ENCODE data around the gene IFRD1.
A peak's percentile ranks its signal among the peaks of the same experiment; 100 is the strongest.

The IFRD1 gene

DNA sequence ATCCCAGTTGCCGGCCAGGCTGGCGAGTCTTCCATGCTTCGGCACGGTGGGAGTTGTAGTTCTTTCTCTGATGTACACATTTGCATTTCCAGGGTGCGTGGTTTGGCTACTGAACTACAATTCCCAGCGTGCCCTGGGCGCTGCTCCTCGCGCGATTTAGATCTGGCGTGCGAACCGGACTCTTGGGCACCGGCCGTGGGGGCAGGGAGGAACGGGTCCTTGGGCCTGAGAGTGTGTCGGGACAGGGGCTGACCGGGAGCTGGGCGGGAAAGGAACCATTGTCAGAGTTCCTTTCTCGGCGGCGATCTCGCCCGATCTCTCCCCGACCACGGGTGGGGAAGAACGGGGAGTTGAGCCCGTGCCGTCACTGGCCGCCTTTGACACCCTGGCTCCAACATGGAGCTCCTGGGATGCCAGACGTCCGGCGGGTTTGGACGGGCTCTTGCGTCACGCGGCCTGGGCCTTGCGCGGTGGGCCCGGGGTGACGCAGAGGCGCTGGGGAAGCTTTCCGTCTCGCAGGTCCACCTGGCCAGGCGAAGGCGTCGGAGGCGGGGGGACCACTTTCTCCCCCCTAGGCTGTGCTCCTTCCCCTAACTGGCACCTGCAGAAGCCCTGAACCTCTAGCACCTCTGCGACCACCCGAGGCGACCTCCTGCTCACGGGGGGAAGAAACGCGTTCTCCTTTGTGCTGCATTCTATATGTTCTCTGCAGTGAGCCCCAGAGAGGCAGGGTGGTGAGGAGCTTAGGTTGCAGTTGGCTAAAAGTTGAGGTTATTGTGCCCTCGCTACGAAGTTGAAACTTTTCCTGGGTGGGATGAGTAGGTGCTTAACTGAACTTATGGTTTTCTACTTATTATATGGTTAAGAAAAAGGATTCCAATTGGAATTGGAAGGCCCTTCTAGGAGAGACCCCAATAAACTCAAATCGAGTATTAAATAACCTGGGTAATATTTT is 824 bp downstream of the IFRD1 start (continued):
- TF ChIP-seq ZNF24 (tag by site-specific recombination; IDR thresholded peaks at IDR 0.05) = peak; percentile 20; the same call in 1 of the 2 replicates
- TF ChIP-seq, protein P1, sequence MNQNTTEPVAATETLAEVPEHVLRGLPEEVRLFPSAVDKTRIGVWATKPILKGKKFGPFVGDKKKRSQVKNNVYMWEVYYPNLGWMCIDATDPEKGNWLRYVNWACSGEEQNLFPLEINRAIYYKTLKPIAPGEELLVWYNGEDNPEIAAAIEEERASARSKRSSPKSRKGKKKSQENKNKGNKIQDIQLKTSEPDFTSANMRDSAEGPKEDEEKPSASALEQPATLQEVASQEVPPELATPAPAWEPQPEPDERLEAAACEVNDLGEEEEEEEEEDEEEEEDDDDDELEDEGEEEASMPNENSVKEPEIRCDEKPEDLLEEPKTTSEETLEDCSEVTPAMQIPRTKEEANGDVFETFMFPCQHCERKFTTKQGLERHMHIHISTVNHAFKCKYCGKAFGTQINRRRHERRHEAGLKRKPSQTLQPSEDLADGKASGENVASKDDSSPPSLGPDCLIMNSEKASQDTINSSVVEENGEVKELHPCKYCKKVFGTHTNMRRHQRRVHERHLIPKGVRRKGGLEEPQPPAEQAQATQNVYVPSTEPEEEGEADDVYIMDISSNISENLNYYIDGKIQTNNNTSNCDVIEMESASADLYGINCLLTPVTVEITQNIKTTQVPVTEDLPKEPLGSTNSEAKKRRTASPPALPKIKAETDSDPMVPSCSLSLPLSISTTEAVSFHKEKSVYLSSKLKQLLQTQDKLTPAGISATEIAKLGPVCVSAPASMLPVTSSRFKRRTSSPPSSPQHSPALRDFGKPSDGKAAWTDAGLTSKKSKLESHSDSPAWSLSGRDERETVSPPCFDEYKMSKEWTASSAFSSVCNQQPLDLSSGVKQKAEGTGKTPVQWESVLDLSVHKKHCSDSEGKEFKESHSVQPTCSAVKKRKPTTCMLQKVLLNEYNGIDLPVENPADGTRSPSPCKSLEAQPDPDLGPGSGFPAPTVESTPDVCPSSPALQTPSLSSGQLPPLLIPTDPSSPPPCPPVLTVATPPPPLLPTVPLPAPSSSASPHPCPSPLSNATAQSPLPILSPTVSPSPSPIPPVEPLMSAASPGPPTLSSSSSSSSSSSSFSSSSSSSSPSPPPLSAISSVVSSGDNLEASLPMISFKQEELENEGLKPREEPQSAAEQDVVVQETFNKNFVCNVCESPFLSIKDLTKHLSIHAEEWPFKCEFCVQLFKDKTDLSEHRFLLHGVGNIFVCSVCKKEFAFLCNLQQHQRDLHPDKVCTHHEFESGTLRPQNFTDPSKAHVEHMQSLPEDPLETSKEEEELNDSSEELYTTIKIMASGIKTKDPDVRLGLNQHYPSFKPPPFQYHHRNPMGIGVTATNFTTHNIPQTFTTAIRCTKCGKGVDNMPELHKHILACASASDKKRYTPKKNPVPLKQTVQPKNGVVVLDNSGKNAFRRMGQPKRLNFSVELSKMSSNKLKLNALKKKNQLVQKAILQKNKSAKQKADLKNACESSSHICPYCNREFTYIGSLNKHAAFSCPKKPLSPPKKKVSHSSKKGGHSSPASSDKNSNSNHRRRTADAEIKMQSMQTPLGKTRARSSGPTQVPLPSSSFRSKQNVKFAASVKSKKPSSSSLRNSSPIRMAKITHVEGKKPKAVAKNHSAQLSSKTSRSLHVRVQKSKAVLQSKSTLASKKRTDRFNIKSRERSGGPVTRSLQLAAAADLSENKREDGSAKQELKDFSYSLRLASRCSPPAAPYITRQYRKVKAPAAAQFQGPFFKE (tag by site-specific recombination; IDR thresholded peaks at IDR 0.05; ENCODE audit: borderline replicate concordance) = peak; percentile 82; the same call in 1 of the 2 replicates
- TF ChIP-seq, protein P2, sequence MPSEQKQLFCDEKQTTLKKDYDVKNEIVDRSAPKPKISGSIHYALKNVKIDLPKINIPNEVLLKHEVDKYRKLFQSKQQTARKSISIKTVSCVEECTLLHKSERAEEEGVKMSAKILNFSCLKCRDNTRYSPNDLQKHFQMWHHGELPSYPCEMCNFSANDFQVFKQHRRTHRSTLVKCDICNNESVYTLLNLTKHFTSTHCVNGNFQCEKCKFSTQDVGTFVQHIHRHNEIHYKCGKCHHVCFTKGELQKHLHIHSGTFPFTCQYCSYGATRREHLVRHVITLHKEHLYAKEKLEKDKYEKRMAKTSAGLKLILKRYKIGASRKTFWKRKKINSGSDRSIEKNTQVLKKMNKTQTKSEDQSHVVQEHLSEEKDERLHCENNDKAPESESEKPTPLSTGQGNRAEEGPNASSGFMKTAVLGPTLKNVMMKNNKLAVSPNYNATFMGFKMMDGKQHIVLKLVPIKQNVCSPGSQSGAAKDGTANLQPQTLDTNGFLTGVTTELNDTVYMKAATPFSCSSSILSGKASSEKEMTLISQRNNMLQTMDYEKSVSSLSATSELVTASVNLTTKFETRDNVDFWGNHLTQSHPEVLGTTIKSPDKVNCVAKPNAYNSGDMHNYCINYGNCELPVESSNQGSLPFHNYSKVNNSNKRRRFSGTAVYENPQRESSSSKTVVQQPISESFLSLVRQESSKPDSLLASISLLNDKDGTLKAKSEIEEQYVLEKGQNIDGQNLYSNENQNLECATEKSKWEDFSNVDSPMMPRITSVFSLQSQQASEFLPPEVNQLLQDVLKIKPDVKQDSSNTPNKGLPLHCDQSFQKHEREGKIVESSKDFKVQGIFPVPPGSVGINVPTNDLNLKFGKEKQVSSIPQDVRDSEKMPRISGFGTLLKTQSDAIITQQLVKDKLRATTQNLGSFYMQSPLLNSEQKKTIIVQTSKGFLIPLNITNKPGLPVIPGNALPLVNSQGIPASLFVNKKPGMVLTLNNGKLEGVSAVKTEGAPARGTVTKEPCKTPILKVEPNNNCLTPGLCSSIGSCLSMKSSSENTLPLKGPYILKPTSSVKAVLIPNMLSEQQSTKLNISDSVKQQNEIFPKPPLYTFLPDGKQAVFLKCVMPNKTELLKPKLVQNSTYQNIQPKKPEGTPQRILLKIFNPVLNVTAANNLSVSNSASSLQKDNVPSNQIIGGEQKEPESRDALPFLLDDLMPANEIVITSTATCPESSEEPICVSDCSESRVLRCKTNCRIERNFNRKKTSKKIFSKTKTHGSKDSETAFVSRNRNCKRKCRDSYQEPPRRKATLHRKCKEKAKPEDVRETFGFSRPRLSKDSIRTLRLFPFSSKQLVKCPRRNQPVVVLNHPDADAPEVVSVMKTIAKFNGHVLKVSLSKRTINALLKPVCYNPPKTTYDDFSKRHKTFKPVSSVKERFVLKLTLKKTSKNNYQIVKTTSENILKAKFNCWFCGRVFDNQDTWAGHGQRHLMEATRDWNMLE (tag by site-specific recombination; conservative IDR thresholded peaks at IDR 0.05; ENCODE audit: low read depth) = peak; percentile 22; the same call in 1 of the 2 replicates
- TF ChIP-seq, protein P3, sequence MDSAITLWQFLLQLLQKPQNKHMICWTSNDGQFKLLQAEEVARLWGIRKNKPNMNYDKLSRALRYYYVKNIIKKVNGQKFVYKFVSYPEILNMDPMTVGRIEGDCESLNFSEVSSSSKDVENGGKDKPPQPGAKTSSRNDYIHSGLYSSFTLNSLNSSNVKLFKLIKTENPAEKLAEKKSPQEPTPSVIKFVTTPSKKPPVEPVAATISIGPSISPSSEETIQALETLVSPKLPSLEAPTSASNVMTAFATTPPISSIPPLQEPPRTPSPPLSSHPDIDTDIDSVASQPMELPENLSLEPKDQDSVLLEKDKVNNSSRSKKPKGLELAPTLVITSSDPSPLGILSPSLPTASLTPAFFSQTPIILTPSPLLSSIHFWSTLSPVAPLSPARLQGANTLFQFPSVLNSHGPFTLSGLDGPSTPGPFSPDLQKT (IDR thresholded peaks at IDR 0.05; ENCODE audit: borderline replicate concordance, low read depth, low read length) = no peak
- peak; percentile 82 for TF ChIP-seq BCL11B (tag by site-specific recombination; IDR thresholded peaks at IDR 0.05; ENCODE audit: low read depth)
- peak; percentile 79 for TF ChIP-seq YY2 (tag by site-specific recombination; IDR thresholded peaks at IDR 0.05)
- TF ChIP-seq ZNF391 (tag by site-specific recombination; IDR thresholded peaks at IDR 0.05; ENCODE audit: borderline replicate concordance, low read depth) = peak; percentile 82; the same call in 1 of the 2 replicates
- peak; percentile 73 for TF ChIP-seq YY1 (tag by site-specific recombination; IDR thresholded peaks at IDR 0.05)
- TF ChIP-seq, protein P4, sequence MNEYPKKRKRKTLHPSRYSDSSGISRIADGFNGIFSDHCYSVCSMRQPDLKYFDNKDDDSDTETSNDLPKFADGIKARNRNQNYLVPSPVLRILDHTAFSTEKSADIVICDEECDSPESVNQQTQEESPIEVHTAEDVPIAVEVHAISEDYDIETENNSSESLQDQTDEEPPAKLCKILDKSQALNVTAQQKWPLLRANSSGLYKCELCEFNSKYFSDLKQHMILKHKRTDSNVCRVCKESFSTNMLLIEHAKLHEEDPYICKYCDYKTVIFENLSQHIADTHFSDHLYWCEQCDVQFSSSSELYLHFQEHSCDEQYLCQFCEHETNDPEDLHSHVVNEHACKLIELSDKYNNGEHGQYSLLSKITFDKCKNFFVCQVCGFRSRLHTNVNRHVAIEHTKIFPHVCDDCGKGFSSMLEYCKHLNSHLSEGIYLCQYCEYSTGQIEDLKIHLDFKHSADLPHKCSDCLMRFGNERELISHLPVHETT (tag by site-specific recombination; IDR thresholded peaks at IDR 0.05) = peak; percentile 70; the same call in 1 of the 2 replicates
- peak; percentile 99 for TF ChIP-seq ZNF692 (tag by site-specific recombination; IDR thresholded peaks at IDR 0.05)
- 0 out of 2 replicates have a peak, but pooled peaks have one; percentile 41 for TF ChIP-seq ZNF624 (tag by site-specific recombination; IDR thresholded peaks at IDR 0.05)
- TF ChIP-seq ZNF10 (tag by site-specific recombination; IDR thresholded peaks at IDR 0.05) = peak; percentile 71; the same call in 1 of the 2 replicates
- TF ChIP-seq, protein P5, sequence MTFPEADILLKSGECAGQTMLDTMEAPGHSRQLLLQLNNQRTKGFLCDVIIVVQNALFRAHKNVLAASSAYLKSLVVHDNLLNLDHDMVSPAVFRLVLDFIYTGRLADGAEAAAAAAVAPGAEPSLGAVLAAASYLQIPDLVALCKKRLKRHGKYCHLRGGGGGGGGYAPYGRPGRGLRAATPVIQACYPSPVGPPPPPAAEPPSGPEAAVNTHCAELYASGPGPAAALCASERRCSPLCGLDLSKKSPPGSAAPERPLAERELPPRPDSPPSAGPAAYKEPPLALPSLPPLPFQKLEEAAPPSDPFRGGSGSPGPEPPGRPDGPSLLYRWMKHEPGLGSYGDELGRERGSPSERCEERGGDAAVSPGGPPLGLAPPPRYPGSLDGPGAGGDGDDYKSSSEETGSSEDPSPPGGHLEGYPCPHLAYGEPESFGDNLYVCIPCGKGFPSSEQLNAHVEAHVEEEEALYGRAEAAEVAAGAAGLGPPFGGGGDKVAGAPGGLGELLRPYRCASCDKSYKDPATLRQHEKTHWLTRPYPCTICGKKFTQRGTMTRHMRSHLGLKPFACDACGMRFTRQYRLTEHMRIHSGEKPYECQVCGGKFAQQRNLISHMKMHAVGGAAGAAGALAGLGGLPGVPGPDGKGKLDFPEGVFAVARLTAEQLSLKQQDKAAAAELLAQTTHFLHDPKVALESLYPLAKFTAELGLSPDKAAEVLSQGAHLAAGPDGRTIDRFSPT (tag by site-specific recombination; IDR thresholded peaks at IDR 0.05) = peak; percentile 93
- peak; percentile 98 for TF ChIP-seq ZNF76 (tag by site-specific recombination; IDR thresholded peaks at IDR 0.05; ENCODE audit: borderline replicate concordance, low read depth)
- peak; percentile 15; the same call in 1 of the 2 replicates for TF ChIP-seq ZNF777 (tag by site-specific recombination; IDR thresholded peaks at IDR 0.05; ENCODE audit: borderline replicate concordance)
- TF ChIP-seq GLIS1 (tag by site-specific recombination; IDR thresholded peaks at IDR 0.05) = peak; percentile 39
- TF ChIP-seq GLI4 (tag by site-specific recombination; IDR thresholded peaks at IDR 0.05) = 0 out of 2 replicates have a peak, but pooled peaks have one; percentile 52
- peak; percentile 98 for TF ChIP-seq ZNF629 (tag by site-specific recombination; IDR thresholded peaks at IDR 0.05)
- TF ChIP-seq ZNF335 (tag by site-specific recombination; conservative IDR thresholded peaks at IDR 0.05) = peak; percentile 99

Data from HEK293 (cell line).